Fibroblast of upper back skin (primary cell): ENCODE results near the gene HS3ST6.
A peak's percentile ranks its signal among the peaks of the same experiment; 100 is the strongest.
"Not testable (repeated sequence)": the region's sequence is repeated elsewhere in the genome, so short reads cannot be mapped to it uniquely, and the experiment has no call there.

ENCODE experiments used
- DNase-seq: peaks from one replicate; pipeline ENCODE4 v3.0.0-alpha.2; 2013

Gene HS3ST6

GRCh38 chr16:1946495-1947368, 28.5 kb upstream of the HS3ST6 start:
- no peak for DNase-seq

- no peak for DNase-seq
Measured at GRCh38 chr16:1945559-1946391, 27.6 kb upstream of the HS3ST6 start.

- no peak for DNase-seq
Measured at GRCh38 chr16:1944612-1945199, 26.5 kb upstream of the HS3ST6 start.

GRCh38 chr16:1942810-1943726, 24.9 kb upstream of the HS3ST6 start, which contains the start of gene MSRB1:
Gene MSRB1, minus strand, starts transcription at chr16:1943199. Its CDS starts 43 bp downstream, at chr16:1943156.
- peak; percentile 99 for DNase-seq

GRCh38 chr16:1942047-1942809, 24.0 kb upstream of the HS3ST6 start:
- DNase-seq: no peak

GRCh38 chr16:1941162-1942046, 23.2 kb upstream of the HS3ST6 start:
- peak; percentile 41 for DNase-seq

GRCh38 chr16:1940273-1941161, 22.3 kb upstream of the HS3ST6 start:
- DNase-seq: no peak

GRCh38 chr16:1939833-1940232, 21.6 kb upstream of the HS3ST6 start:
- not testable (repeated sequence) for DNase-seq

GRCh38 chr16:1938910-1939309, 20.7 kb upstream of the HS3ST6 start:
- DNase-seq: no peak

- DNase-seq: no peak
Measured at GRCh38 chr16:1938316-1938715, 20.1 kb upstream of the HS3ST6 start.

GRCh38 chr16:1936945-1937479, 18.8 kb upstream of the HS3ST6 start:
- no peak for DNase-seq

- DNase-seq: no peak
Measured at GRCh38 chr16:1933097-1933661, 15.0 kb upstream of the HS3ST6 start.

- no peak for DNase-seq
Measured at GRCh38 chr16:1932050-1933028, 14.1 kb upstream of the HS3ST6 start.

GRCh38 chr16:1930338-1930720, 12.1 kb upstream of the HS3ST6 start:
- no peak for DNase-seq

GRCh38 chr16:1929578-1930337, 11.5 kb upstream of the HS3ST6 start:
- DNase-seq: peak; percentile 79

GRCh38 chr16:1929105-1929504, 10.9 kb upstream of the HS3ST6 start:
- peak; percentile 28 for DNase-seq

- DNase-seq: no peak
Measured at GRCh38 chr16:1926271-1926670, 8.1 kb upstream of the HS3ST6 start.
